ENCODE data around the gene MPG. TPM values are rescaled to one million over a fixed set of nuclear protein-coding genes. Genes with fewer than 3 reads are reported as not detected.

The MPG gene
- polyA plus RNA-seq, 1 donor (not counting 4 experiments of a cell fraction or from before 2014, with no cell fraction given), result 22.7 TPM

GRCh38 chr16:79151-80054, 1.4 kb downstream of the MPG start:
- no peak overlapping the region for H3K27ac ChIP-seq (ENCODE audit: control insufficient read depth, insufficient read depth, low read length)

GRCh38 chr16:83060-83603, 5.1 kb downstream of the MPG start:
- H2AFZ ChIP-seq (ENCODE audit: control insufficient read depth, low read length), result no peak overlapping the region
- FAIRE-seq (no peak), DNase-seq (ENCODE audit: low read depth, low spot score) (no peak)
- no peaks in the 10 kb centered on the region for H3K27me3 ChIP-seq (ENCODE audit: control insufficient read depth, extremely low read depth, insufficient read depth, low read length)
- H3K79me2 ChIP-seq (ENCODE audit: control insufficient read depth, insufficient read depth, low read length), result peaks cover 3% of the 10 kb centered on the region
- no peak overlapping the region for H3K4me2 ChIP-seq (ENCODE audit: control insufficient read depth, extremely low read depth, insufficient read depth, low read depth, low read length)
- no peak for TF ChIP-seq CTCF (optimal IDR thresholded peaks at IDR 0.05 in 1 of 3, IDR thresholded peaks at IDR 0.05 in 1 of 3, conservative IDR thresholded peaks at IDR 0.05 in 1 of 3; ENCODE audit: extremely low read depth in 1 of 3, insufficient read depth in 2 of 3, low read length in 3 of 3)
- no peak for TF ChIP-seq EZH2 (IDR thresholded peaks at IDR 0.05; ENCODE audit: low read length)
- no peaks in the 10 kb centered on the region for H3K9me1 ChIP-seq (ENCODE audit: control insufficient read depth, extremely low read depth, insufficient read depth, low read length)
- peaks cover 11% of the 10 kb centered on the region for H4K20me1 ChIP-seq (ENCODE audit: control insufficient read depth, extremely low read depth, insufficient read depth, low read length)
- peaks cover 14% of the 10 kb centered on the region for H3K4me1 ChIP-seq (ENCODE audit: control insufficient read depth, extremely low read depth, insufficient read depth, low read length)
- no peak overlapping the region for H3K27ac ChIP-seq (ENCODE audit: control insufficient read depth, insufficient read depth, low read length)
- H3K36me3 ChIP-seq (ENCODE audit: control insufficient read depth in 2 of 2, extremely low read depth in 1 of 2, insufficient read depth in 2 of 2, low read length in 2 of 2), result peaks cover 27 to 40% of the 10 kb centered on the region in 2 experiments
- H3K9ac ChIP-seq (ENCODE audit: control insufficient read depth, extremely low read depth, insufficient read depth, low read length), result no peak overlapping the region
- no peak overlapping the region for H3K4me3 ChIP-seq (ENCODE audit: control insufficient read depth in 2 of 3, extremely low read depth in 1 of 3, insufficient read depth in 2 of 3, low read depth in 1 of 3, low read length in 3 of 3)
- dilution Hi-C loops (cut with MboI; ENCODE audit: extremely low pct_ligation_motif_present, low sequenced_read_pairs), result no loop called here
- H3K9me3 ChIP-seq (ENCODE audit: control insufficient read depth, low read depth, low read length), result no peaks in the 10 kb centered on the region

More at GRCh38 chr16:79151-80054, 1.4 kb downstream of the MPG start:
- Histone ChIP-seq H3K79me2 (ENCODE audit: control insufficient read depth, insufficient read depth, low read length) (peaks cover 3% of the 10 kb centered on the region), H4K20me1 (ENCODE audit: control insufficient read depth, extremely low read depth, insufficient read depth, low read length) (peaks cover 5% of the 10 kb centered on the region), H3K27me3 (ENCODE audit: control insufficient read depth, extremely low read depth, insufficient read depth, low read length) (no peaks in the 10 kb centered on the region), H3K4me3 (ENCODE audit: control insufficient read depth in 2 of 3, extremely low read depth in 1 of 3, insufficient read depth in 2 of 3, low read depth in 1 of 3, low read length in 3 of 3) (peak overlapping the region in 1 of 3 experiments; percentile 76), H3K9ac (ENCODE audit: control insufficient read depth, extremely low read depth, insufficient read depth, low read length) (peak overlapping the region; percentile 83), H3K4me1 (ENCODE audit: control insufficient read depth, extremely low read depth, insufficient read depth, low read length) (peaks cover 30% of the 10 kb centered on the region), H3K36me3 (ENCODE audit: control insufficient read depth in 2 of 2, extremely low read depth in 1 of 2, insufficient read depth in 2 of 2, low read length in 2 of 2) (peaks cover 5 to 21% of the 10 kb centered on the region in 2 experiments), H3K9me3 (ENCODE audit: control insufficient read depth, low read depth, low read length) (no peaks in the 10 kb centered on the region), H3K9me1 (ENCODE audit: control insufficient read depth, extremely low read depth, insufficient read depth, low read length) (peaks cover 2% of the 10 kb centered on the region), H2AFZ (ENCODE audit: control insufficient read depth, low read length) (no peak overlapping the region), H3K4me2 (ENCODE audit: control insufficient read depth, extremely low read depth, insufficient read depth, low read depth, low read length) (peak overlapping the region; percentile 95)
- dilution Hi-C loops (cut with MboI; ENCODE audit: extremely low pct_ligation_motif_present, low sequenced_read_pairs), result no loop called here
- FAIRE-seq (no peak), DNase-seq (ENCODE audit: low read depth, low spot score) (no peak)
- TF ChIP-seq CTCF (optimal IDR thresholded peaks at IDR 0.05 in 1 of 3, IDR thresholded peaks at IDR 0.05 in 1 of 3, conservative IDR thresholded peaks at IDR 0.05 in 1 of 3; ENCODE audit: extremely low read depth in 1 of 3, insufficient read depth in 2 of 3, low read length in 3 of 3) (no peak), EZH2 (IDR thresholded peaks at IDR 0.05; ENCODE audit: low read length) (no peak)

All from keratinocyte (primary cell).